ENCODE measurements around the gene GPR21. TPM values are rescaled to one million over a fixed set of nuclear protein-coding genes. Genes with fewer than 3 reads are reported as not detected.

GPR21 gene
- total and polyA plus RNA-seq, 12 donors = 0.14 to 1.7 (median 0.61) TPM; not detected in 3

DNA sequence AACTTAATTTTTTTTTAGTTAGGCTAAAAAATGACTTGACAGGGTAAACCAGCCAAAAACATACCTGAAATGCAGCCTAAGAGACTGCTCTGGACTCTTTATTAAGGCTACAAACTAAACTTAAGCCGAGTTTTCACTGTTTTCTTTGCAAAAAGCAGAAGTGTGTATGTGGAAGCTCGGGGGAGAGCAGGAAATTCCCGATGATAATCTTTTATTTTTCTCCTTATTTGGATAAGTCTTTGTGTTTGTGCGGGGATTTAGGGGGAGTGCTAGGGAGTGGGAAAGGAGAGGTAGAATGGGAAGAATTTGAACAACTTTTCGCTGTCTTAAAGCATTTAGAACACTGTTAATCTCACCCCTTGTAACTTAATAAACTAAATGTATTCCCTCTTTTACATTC is 30.7 kb upstream of the GPR21 start:
- Histone ChIP-seq H3K27ac (peak overlapping the region in 3 of 5 donors; percentile 13 to 28 (median 13)), H3K36me3 (replicated peaks in 1 of 2) (peaks cover 0 to under 1% of the 10 kb centered on the region in 2 donors), H3K9me3 (replicated peaks in 1 of 3) (no peaks in the 10 kb centered on the region), H3K4me3 (no peak overlapping the region), H3K27me3 (no peaks in the 10 kb centered on the region), H3K4me1 (replicated peaks in 1 of 2) (peaks cover 3 to 20% of the 10 kb centered on the region in 2 donors)
- DNase-seq = no peak
- WGBS, 4 donors = 43 to 62% (median 56%) methylated on average over 5 of the region's 5 CpGs
- TF ChIP-seq POLR2A (IDR thresholded peaks at IDR 0.05) = no peak
- TF ChIP-seq, protein P1, sequence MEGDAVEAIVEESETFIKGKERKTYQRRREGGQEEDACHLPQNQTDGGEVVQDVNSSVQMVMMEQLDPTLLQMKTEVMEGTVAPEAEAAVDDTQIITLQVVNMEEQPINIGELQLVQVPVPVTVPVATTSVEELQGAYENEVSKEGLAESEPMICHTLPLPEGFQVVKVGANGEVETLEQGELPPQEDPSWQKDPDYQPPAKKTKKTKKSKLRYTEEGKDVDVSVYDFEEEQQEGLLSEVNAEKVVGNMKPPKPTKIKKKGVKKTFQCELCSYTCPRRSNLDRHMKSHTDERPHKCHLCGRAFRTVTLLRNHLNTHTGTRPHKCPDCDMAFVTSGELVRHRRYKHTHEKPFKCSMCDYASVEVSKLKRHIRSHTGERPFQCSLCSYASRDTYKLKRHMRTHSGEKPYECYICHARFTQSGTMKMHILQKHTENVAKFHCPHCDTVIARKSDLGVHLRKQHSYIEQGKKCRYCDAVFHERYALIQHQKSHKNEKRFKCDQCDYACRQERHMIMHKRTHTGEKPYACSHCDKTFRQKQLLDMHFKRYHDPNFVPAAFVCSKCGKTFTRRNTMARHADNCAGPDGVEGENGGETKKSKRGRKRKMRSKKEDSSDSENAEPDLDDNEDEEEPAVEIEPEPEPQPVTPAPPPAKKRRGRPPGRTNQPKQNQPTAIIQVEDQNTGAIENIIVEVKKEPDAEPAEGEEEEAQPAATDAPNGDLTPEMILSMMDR (IDR thresholded peaks at IDR 0.05) = no peak
- intact Hi-C loops (cut with DNase I) = no loop called here

DNA sequence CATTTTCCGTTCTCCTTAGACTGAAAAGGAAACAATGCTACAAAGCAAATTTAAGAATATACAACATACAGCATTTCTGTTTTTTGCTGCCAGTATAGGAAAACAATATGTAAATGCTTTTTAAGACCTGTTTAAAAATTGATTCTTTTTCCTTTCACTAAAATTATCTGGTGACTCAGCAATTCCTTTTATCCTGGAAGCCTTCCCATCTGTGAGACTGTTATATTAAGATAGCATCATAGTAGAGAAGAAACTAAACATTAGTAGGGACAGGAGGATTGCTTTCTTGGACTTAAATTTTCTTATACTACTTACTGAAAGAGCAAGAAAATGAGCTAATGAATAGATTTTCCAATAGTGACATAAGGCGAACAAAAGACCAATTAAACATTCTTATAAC is 30.0 kb upstream of the GPR21 start:
- peaks cover 3 to 20% of the 10 kb centered on the region in 2 donors for H3K4me1 ChIP-seq (replicated peaks in 1 of 2)
- DNase-seq = no peak
- no peaks in the 10 kb centered on the region for H3K27me3 ChIP-seq
- peak overlapping the region in 2 of 5 donors; percentile 13 to 28 for H3K27ac ChIP-seq
- WGBS, 4 donors = 63 to 94% (median 77%) methylated on average over 2 of the region's 2 CpGs
- intact Hi-C loops (cut with DNase I) = no loop called here
- no peaks in the 10 kb centered on the region for H3K9me3 ChIP-seq (replicated peaks in 1 of 3)
- no peaks in the 10 kb centered on the region for H3K36me3 ChIP-seq (replicated peaks in 1 of 2)
- TF ChIP-seq, protein P1 (IDR thresholded peaks at IDR 0.05) = no peak
- no peak for TF ChIP-seq POLR2A (IDR thresholded peaks at IDR 0.05)
- no peak overlapping the region for H3K4me3 ChIP-seq

DNA sequence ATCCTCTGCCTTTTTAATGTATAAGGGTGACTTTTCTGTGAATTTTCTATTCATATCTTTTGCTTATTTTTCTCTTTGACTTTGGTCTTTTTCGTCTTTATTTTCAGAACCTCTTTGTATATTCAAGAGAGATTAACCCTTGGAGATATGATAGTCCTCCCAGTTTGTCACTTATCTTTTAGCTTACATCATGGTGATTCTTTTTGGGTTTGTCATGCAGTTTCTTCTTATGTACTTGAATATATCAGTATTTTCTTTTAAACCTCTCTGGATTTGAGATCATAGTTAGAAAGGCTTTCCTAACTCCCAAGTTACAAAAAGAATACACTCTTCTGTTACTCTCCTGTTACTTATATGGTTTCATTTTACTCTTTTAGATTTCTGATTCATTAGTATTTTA is 27.5 kb upstream of the GPR21 start:
- Histone ChIP-seq H3K27me3 (no peaks in the 10 kb centered on the region), H3K4me3 (no peak overlapping the region), H3K4me1 (replicated peaks in 1 of 2) (peaks cover 3 to 20% of the 10 kb centered on the region in 2 donors), H3K9me3 (replicated peaks in 1 of 3) (no peaks in the 10 kb centered on the region), H3K36me3 (replicated peaks in 1 of 2) (peaks cover 0 to 7% of the 10 kb centered on the region in 2 donors), H3K27ac (no peak overlapping the region)
- intact Hi-C loops (cut with DNase I) = no loop called here
- TF ChIP-seq, protein P1 (IDR thresholded peaks at IDR 0.05) = no peak
- no peak for TF ChIP-seq POLR2A (IDR thresholded peaks at IDR 0.05)
- WGBS, 4 donors = 86 to 100% (median 97%) methylated on average over 1 of the region's 1 CpG
- DNase-seq = no peak

DNA sequence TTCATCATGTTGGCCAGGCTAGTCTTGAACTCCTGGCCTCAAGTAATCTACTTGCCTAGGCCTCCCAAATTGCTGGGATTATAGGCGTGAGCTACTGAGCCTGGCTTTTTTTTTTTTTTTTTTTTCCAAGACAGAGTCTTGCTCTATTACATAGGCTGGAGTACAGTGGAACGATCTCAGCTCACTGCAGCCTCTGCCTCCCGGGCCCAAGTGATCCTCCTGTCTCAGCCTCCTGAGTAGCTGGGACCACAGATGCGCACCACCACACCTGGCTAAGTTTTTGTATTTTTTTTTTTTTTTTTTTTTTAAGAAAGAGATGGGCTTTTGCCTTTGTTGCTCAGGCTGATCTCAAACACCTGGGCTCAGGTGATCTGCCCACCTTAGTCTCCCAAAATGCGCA is 26.2 kb upstream of the GPR21 start:
- Histone ChIP-seq H3K27ac (no peak overlapping the region), H3K27me3 (no peaks in the 10 kb centered on the region), H3K9me3 (replicated peaks in 1 of 3) (no peaks in the 10 kb centered on the region), H3K36me3 (replicated peaks in 1 of 2) (peaks cover 0 to 7% of the 10 kb centered on the region in 2 donors), H3K4me3 (no peak overlapping the region), H3K4me1 (replicated peaks in 1 of 2) (peaks cover 3 to 18% of the 10 kb centered on the region in 2 donors)
- 79 to 89% (median 83%) methylated on average over 5 of the region's 5 CpGs for WGBS, 4 donors
- intact Hi-C loops (cut with DNase I) = no loop called here
- TF ChIP-seq, protein P1 (IDR thresholded peaks at IDR 0.05) = no peak
- TF ChIP-seq POLR2A (IDR thresholded peaks at IDR 0.05) = no peak
- DNase-seq = no peak
